ENCODE results near the gene RASD2. TPM values are rescaled to one million over a fixed set of nuclear protein-coding genes. Genes with fewer than 3 reads are reported as not detected.

Gene RASD2
- total and polyA plus RNA-seq, 10 of the 15 experiments (the other 5 are each of a cell fraction or from before 2014, with no cell fraction given) = 0.03 TPM; not detected in 9

DNA sequence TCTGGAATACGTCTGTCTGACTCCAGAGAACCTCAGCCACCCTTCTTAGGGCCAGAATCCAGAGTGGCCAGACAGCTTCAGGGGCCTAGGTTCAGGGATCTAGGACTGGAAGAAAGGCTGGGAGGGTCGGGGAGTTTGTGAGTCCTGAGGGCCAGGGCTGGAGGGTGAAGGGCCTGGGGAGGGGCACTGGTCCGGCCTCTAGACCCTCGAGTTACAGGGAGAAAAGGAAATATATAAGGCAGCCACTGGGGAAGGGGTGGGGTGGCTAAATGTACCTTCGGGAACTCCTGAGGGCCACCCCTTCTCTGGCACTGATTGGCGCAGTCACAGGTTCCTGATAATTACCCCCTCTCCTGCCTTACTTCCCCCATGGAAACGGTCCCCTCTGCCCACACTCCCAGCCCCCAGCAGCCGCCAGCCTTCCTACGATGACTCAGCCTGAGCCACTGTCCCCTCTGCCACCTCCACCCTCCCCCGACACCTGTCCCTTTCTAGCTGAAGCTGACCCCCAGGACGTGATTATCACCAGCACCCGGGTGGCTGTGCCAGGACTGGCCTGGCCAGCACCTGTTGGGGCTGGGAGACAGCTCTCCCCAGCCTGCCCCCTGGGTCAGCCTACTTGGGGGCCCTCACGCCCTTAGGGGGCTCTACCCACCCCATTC lies 50.1 kb downstream of the RASD2 start (continued):
- TF ChIP-seq, protein P1, sequence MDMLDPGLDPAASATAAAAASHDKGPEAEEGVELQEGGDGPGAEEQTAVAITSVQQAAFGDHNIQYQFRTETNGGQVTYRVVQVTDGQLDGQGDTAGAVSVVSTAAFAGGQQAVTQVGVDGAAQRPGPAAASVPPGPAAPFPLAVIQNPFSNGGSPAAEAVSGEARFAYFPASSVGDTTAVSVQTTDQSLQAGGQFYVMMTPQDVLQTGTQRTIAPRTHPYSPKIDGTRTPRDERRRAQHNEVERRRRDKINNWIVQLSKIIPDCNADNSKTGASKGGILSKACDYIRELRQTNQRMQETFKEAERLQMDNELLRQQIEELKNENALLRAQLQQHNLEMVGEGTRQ (IDR thresholded peaks at IDR 0.05; ENCODE audit: borderline replicate concordance, low read depth, low read length) = no peak
- TF ChIP-seq HDAC2 (IDR thresholded peaks at IDR 0.05) = no peak
- TF ChIP-seq YBX1 (IDR thresholded peaks at IDR 0.05) = no peak
- TF ChIP-seq, protein P2, sequence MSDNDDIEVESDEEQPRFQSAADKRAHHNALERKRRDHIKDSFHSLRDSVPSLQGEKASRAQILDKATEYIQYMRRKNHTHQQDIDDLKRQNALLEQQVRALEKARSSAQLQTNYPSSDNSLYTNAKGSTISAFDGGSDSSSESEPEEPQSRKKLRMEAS (IDR thresholded peaks at IDR 0.05; ENCODE audit: low read depth, low read length) = no peak

DNA sequence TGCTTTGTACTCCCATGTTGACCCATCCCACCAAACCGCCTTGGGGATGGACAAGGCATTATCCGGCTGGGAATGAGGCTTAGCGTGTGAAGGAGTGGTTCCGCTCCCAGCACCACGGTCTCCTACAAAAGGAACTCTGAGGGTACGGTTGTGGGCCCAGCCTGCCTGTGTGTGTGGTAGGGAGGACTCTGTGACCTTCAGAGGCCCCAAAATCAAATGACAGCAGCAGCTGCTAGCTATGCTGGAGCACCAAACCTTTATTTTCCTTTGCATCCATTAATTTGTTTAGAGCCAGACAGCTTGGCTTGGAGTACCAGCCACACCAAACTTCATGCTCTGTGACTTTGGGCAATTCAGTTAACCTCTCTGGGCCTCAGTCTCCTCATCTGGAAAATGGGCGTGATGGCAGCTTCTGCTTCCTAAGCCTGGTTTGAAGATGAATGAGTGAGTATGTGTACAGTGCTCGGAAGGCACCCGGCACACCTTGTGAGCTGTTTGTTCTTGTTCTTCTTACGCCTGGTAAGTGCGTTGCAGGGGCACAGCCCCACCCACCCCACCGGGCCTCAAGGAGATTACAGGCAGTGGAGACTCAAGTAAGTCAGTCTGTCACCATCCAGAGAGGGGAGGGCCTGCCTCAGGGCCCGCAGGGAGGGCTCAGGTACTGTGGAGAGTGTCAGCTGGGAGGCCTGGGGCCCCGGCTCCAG lies 51.2 kb downstream of the RASD2 start:
- FAIRE-seq = no peak
- CTCF ChIA-PET = interaction anchor here (1.5 kb wide), 1 partner anchor 240 kb away, joined by 4 read pairs; no protein-coding TSS in a partner anchor
- no peaks in the 10 kb centered on the region for H3K4me1 ChIP-seq (ENCODE audit: control insufficient read depth, insufficient read depth, low read length)
- POLR2A ChIA-PET = no interaction called here
- ATAC-seq = no peak
- RAD21 ChIA-PET (ENCODE audit: unreplicated experiment) = no interaction called here
- H3K27me3 ChIP-seq (replicated peaks in 1 of 2; ENCODE audit: control insufficient read depth in 2 of 2, insufficient read depth in 2 of 2, low read length in 1 of 2) = peaks cover 5 to 6% of the 10 kb centered on the region in 2 experiments; a peak in 2 of 4 replicates
- no peak for DNase-seq (ENCODE audit: low read depth, low spot score)
- no peaks in the 10 kb centered on the region for H3K36me3 ChIP-seq (ENCODE audit: control insufficient read depth in 2 of 2, insufficient read depth in 2 of 2, low read length in 1 of 2)
- SMC1A ChIA-PET (ENCODE audit: uncharacterized antibody, unreplicated experiment) = interaction anchor here (1.0 kb wide), 1 partner anchor 30 kb away, joined by 3 read pairs; no protein-coding TSS in a partner anchor
- H4K20me1 ChIP-seq (ENCODE audit: control insufficient read depth, insufficient read depth) = no peaks in the 10 kb centered on the region
- intact Hi-C loops (cut with micrococcal nuclease; ENCODE audit: unreplicated experiment) = no loop called here
- TF ChIP-seq YY1 (IDR thresholded peaks at IDR 0.05; ENCODE audit: low read depth, low read length) (no peak), NR2C2 (IDR thresholded peaks at IDR 0.05; ENCODE audit: borderline replicate concordance, control insufficient read depth, insufficient read length, low read depth) (no peak), KDM1A (IDR thresholded peaks at IDR 0.05; ENCODE audit: borderline replicate concordance) (no peak), ZZZ3 (IDR thresholded peaks at IDR 0.05; ENCODE audit: control insufficient read depth, insufficient read length, low read depth) (no peak), DPF2 (IDR thresholded peaks at IDR 0.05) (no peak), SIX5 (IDR thresholded peaks at IDR 0.05; ENCODE audit: low read depth, low read length, severe bottlenecking) (no peak)
- H3K27ac ChIP-seq (ENCODE audit: control insufficient read depth, insufficient read depth) = no peak overlapping the region
- H3K79me2 ChIP-seq (ENCODE audit: control insufficient read depth, insufficient read depth, low read length) = no peaks in the 10 kb centered on the region
- 36% methylated on average over 14 of the region's 14 CpGs for WGBS (ENCODE audit: insufficient coverage, insufficient replicate concordance, low lambda C conversion rate, missing lambda C conversion rate)
- H3K9me3 ChIP-seq (replicated peaks; ENCODE audit: control insufficient read depth, insufficient read depth, low read length) = no peaks in the 10 kb centered on the region
- no peak overlapping the region for H2AFZ ChIP-seq (ENCODE audit: control insufficient read depth, low read depth, low read length)
- H3K4me3 ChIP-seq = no peak overlapping the region
- in situ Hi-C loops (cut with MboI) = no loop called here
- no TSS peak for BruUV-seq (replicated peaks)
- no peak overlapping the region for H3K9ac ChIP-seq (ENCODE audit: control insufficient read depth, insufficient read depth, low read length)
- no peak overlapping the region for H3K4me2 ChIP-seq (ENCODE audit: control insufficient read depth, insufficient read depth)

Data from GM12878 (cell line).